ENCODE data around the gene COX4I1.

COX4I1 gene

DNA sequence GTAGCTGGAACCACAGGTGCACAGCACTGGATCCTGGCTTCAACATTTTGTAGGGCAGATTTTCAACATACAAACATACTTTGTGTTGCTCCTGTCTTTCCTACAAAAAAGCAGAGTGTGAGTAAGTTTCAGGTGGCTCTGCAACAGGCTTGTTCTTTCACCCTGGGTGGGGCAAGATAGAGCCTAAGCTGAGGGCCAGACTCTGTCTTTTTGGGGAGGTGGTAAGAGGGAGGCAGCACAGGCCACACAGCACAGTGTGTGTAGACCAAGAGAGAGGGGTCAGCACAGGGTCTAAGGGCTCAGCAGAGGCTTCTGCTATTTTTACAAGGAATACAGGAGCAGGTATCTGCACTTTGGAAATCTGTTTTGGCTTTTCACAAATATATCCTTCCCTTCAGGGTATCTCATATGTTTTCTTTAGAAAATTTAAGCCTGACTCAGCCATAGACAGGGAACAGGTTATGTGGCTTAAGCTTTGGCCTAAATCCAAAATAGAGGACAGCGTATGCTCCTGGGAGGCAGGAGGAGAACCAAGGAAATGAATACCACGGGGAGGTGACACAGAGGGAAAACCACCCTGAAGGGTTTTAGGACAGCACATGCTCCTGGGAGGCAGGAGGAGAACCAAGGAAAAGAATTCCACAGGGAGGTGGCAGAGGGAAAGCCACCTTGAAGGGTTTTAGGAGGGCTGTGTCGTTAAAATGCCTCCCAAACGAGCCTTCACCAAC, 21.7 kb upstream of the COX4I1 start:
- in situ Hi-C loops (cut with HindIII; ENCODE audit: low sequenced_read_pairs), result no loop called here
- TF ChIP-seq, protein P1, sequence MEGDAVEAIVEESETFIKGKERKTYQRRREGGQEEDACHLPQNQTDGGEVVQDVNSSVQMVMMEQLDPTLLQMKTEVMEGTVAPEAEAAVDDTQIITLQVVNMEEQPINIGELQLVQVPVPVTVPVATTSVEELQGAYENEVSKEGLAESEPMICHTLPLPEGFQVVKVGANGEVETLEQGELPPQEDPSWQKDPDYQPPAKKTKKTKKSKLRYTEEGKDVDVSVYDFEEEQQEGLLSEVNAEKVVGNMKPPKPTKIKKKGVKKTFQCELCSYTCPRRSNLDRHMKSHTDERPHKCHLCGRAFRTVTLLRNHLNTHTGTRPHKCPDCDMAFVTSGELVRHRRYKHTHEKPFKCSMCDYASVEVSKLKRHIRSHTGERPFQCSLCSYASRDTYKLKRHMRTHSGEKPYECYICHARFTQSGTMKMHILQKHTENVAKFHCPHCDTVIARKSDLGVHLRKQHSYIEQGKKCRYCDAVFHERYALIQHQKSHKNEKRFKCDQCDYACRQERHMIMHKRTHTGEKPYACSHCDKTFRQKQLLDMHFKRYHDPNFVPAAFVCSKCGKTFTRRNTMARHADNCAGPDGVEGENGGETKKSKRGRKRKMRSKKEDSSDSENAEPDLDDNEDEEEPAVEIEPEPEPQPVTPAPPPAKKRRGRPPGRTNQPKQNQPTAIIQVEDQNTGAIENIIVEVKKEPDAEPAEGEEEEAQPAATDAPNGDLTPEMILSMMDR (IDR thresholded peaks at IDR 0.05; ENCODE audit: low read depth, low read length), result no peak
- no peak overlapping the region for H3K4me3 ChIP-seq (ENCODE audit: low read depth, low read length)
- no peak for DNase-seq (ENCODE audit: low read depth, low spot score)

DNA sequence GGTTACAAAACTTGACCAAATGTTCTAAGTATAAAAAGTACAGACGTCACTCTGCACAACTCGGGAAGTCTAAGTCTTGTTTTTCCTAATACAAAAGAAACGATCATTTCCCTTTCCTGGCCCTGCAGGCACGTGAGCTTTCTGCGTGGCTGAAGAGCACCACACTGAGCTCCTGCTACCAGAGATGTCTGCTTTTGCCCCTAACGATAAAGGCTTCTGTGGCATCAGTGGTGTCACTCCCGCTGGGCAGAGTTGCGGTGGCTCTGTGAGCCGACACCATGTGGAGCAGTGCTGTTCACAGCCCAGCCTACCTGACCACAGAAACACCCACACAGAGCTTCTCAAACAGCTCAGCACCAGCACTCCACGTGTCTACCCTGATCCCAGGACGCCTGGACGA, 20.6 kb upstream of the COX4I1 start:
- DNase-seq (ENCODE audit: low read depth, low spot score), result no peak
- in situ Hi-C loops (cut with HindIII; ENCODE audit: low sequenced_read_pairs), result no loop called here
- TF ChIP-seq, protein P1 (IDR thresholded peaks at IDR 0.05; ENCODE audit: low read depth, low read length), result no peak
- H3K4me3 ChIP-seq (ENCODE audit: low read depth, low read length), result no peak overlapping the region

DNA sequence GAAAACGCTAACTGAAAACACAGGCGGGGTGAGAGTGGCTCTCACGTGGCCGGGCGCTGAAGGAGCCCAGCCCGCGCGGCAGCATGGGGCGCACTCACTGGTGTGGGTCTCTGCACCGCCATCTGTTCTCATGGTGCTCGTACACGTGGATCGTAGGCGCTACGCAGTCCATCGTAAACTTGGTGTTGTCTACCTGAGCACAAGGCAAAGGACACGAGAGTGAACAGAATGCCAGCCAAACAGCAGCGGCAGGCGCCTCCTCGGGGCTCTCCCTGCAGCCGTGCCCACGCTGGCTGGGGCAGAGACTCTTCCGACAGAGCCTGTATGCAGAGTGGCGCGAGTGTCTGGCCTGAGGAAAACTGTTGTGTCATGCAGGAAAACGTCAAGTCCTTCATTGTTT, 19.2 kb upstream of the COX4I1 start:
- DNase-seq (ENCODE audit: low read depth, low spot score), result no peak
- in situ Hi-C loops (cut with HindIII; ENCODE audit: low sequenced_read_pairs), result no loop called here
- no peak overlapping the region for H3K4me3 ChIP-seq (ENCODE audit: low read depth, low read length)
- TF ChIP-seq, protein P1 (IDR thresholded peaks at IDR 0.05; ENCODE audit: low read depth, low read length), result no peak

DNA sequence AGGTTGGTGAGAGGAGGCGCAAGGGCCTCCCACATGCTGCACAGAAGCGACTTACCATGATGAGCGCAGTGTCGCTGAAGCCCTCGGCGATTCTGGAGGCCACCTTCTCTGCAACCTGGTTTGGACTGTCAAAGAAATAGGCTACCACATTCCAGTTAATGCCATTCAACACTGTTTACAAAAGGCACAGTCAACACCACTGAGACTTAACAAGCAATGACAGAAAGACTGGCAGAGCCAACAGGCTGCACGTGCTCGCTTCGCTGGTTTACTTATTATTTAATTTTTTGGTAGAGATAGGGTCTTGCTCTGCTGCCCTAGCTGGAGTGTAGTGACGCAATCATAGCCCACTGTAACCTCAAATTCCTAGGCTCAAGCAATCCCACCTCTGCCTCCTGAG, 18.3 kb upstream of the COX4I1 start:
- DNase-seq (ENCODE audit: low read depth, low spot score), result no peak
- in situ Hi-C loops (cut with HindIII; ENCODE audit: low sequenced_read_pairs), result no loop called here
- H3K4me3 ChIP-seq (ENCODE audit: low read depth, low read length), result no peak overlapping the region
- TF ChIP-seq, protein P1 (IDR thresholded peaks at IDR 0.05; ENCODE audit: low read depth, low read length), result no peak

DNA sequence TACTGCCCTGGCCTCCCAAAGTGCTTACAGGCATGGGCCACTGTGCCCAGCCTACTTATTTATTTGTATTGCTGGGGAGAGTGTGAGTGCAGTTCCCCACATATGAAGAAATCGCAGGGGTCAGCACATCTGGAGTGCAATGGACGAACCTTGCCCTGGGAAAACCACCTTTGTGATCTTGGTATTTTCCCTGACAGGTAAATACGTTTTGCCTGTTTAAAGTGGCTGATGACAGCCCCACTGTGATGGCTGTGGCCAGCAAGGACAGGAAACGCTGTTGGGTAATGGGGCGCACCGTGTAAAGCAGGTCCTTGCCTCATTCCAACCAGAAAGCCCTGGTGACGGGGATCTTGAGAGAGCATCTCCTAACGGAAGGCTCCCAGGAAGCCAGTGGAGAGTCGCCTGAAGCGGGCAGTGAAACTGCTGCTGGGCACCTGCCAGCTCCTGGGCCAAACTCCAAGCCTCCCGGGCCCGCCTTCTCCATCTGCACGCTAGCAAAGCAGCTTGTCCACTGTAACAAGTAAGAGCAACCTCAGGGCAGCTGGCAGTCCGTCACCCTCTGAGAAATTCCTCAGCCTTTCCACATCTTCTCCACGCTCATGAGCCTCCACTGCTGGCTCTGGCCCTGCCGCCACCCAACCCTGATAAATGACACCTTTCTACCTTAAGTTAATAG, 17.7 kb upstream of the COX4I1 start:
- TF ChIP-seq, protein P1 (IDR thresholded peaks at IDR 0.05; ENCODE audit: low read depth, low read length), result no peak
- H3K4me3 ChIP-seq (ENCODE audit: low read depth, low read length), result no peak overlapping the region
- in situ Hi-C loops (cut with HindIII; ENCODE audit: low sequenced_read_pairs), result no loop called here
- DNase-seq (ENCODE audit: low read depth, low spot score), result peak; percentile 63

DNA sequence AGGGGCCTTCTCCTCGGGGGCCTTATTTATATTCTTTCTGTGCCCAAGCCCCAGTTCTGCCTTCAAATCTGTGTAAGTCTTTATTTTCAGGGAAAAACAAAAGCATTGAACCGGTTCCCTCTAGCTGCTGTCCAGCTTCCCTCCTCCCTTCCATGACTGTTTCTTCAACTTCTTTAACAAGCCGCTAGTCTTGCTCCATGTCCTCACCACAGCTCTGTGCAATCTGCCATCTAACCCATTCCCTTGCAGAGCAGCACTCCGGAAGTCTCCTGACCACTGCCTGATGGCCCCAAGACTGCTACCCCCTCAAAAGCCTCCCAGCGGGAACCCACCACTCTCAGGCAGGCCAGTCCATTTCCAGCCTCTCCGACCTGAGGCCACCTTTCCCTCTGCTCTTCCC, 17.0 kb upstream of the COX4I1 start:
- DNase-seq (ENCODE audit: low read depth, low spot score), result no peak
- in situ Hi-C loops (cut with HindIII; ENCODE audit: low sequenced_read_pairs), result no loop called here
- TF ChIP-seq, protein P1 (IDR thresholded peaks at IDR 0.05; ENCODE audit: low read depth, low read length), result peak; percentile 12
- no peak overlapping the region for H3K4me3 ChIP-seq (ENCODE audit: low read depth, low read length)
